MCF 10A (cell line): ENCODE data around the gene OSM. TPM values are rescaled to one million over a fixed set of nuclear protein-coding genes. Genes with fewer than 3 reads are reported as not detected.

Experiments used
- BruUV-seq: library from RNA; stranded (reverse); fragments of 400-500 nt; replicated peaks from 2 replicates; lab custom pipeline; 2021; lab: Mats Ljungman, UMichigan
- CTCF ChIA-PET: fragments of 300-600 bp; sonication (Branson Sonifier 250); formaldehyde crosslinking; extraction: SDS; loops from one replicate; lab custom pipeline; 2021; ENCODE audit warnings: antibody characterized with exemption, inconsistent platforms; lab: Yijun Ruan, JAX
- POLR2A ChIA-PET: fragments of 300-600, 350-650 bp; sonication (Branson Sonifier 250); formaldehyde crosslinking; extraction: SDS; loops from one replicate; lab custom pipeline; 2020; ENCODE audit warnings: antibody characterized with exemption, inconsistent platforms; lab: Yijun Ruan, JAX
- DNase-seq: peaks from one replicate; pipeline ENCODE4 v3.0.0-alpha.2; 2018; ENCODE audit not compliant: unreplicated experiment
- H3K27ac Mint-ChIP-seq: one replicate; pipeline ENCODE4 v1.8.0; 2022; ENCODE audit warnings: mild to moderate bottlenecking, low read depth, mixed read lengths; ENCODE audit not compliant: unreplicated experiment
- H3K27me3 Mint-ChIP-seq: one replicate; pipeline ENCODE4 v1.8.0; 2022; ENCODE audit warnings: mixed read lengths; ENCODE audit not compliant: insufficient read depth, unreplicated experiment
- H3K36me3 Mint-ChIP-seq: one replicate; pipeline ENCODE4 v1.8.0; 2022; ENCODE audit warnings: mild to moderate bottlenecking, moderate library complexity, mixed read lengths; ENCODE audit not compliant: insufficient read depth, unreplicated experiment
- H3K4me1 Mint-ChIP-seq: one replicate; pipeline ENCODE4 v1.8.0; 2022; ENCODE audit warnings: mixed read lengths; ENCODE audit not compliant: insufficient read depth, unreplicated experiment
- H3K4me3 Mint-ChIP-seq: one replicate; pipeline ENCODE4 v1.8.0; 2022; ENCODE audit warnings: mild to moderate bottlenecking, moderate library complexity, mixed read lengths; ENCODE audit not compliant: unreplicated experiment
- H3K9me3 Mint-ChIP-seq: one replicate; pipeline ENCODE4 v1.8.0; 2022; ENCODE audit warnings: mixed read lengths; ENCODE audit not compliant: unreplicated experiment
- CTCF ChIP-seq: fragments of 200-600 bp; IDR thresholded peaks from one replicate; pipeline ENCODE4 v1.8.0; 2022; ENCODE audit warnings: antibody characterized with exemption, mild to moderate bottlenecking; ENCODE audit not compliant: unreplicated experiment
- intact Hi-C: fragments of 100-400 bp; cut with micrococcal nuclease; formaldehyde crosslinking; loops from 2 replicates; pipeline ENCODE4 v1.14.1; 2022
- total RNA-seq: library from RNA; stranded (reverse); gene quantifications from 2 replicates; pipeline ENCODE4 v1.2.3, GENCODE V29; 2022

Gene OSM
- total RNA-seq, 1 experiment from 2014 or later: not detected

GRCh38 chr22:30228509-30229359 lies 37.9 kb downstream of the OSM start:
- POLR2A ChIA-PET: interaction anchor here (0.5 to 1.2 kb wide), 7 partner anchors 16 to 312 kb away, joined by 3 to 5 read pairs (median 3); no protein-coding TSS in a partner anchor
- no TSS peak for BruUV-seq
- peak; percentile 75 for DNase-seq
- TF ChIP-seq CTCF: no peak
- intact Hi-C loops: no loop called here
- peaks cover 6% of the 10 kb centered on the region for H3K9me3 Mint-ChIP-seq
- no peaks in the 10 kb centered on the region for H3K36me3 Mint-ChIP-seq
- H3K4me3 Mint-ChIP-seq: no peak overlapping the region
- no peaks in the 10 kb centered on the region for H3K27me3 Mint-ChIP-seq
- peak overlapping the region; percentile 10 for H3K27ac Mint-ChIP-seq
- CTCF ChIA-PET: interaction anchor here (0.6 to 1.2 kb wide), 7 partner anchors 13 to 231 kb away, joined by 3 to 5 read pairs (median 4); no protein-coding TSS in a partner anchor
- peaks cover 20% of the 10 kb centered on the region for H3K4me1 Mint-ChIP-seq

GRCh38 chr22:30227438-30228228 lies 39.0 kb downstream of the OSM start:
- H3K4me1 Mint-ChIP-seq: peaks cover 20% of the 10 kb centered on the region
- DNase-seq: no peak
- no peak overlapping the region for H3K27ac Mint-ChIP-seq
- intact Hi-C loops: no loop called here
- peaks cover 6% of the 10 kb centered on the region for H3K9me3 Mint-ChIP-seq
- no peaks in the 10 kb centered on the region for H3K36me3 Mint-ChIP-seq
- H3K27me3 Mint-ChIP-seq: no peaks in the 10 kb centered on the region
- no peak overlapping the region for H3K4me3 Mint-ChIP-seq
- CTCF ChIA-PET: interaction anchor here (0.6 to 1.2 kb wide), 5 partner anchors 14 to 199 kb away, joined by 3 to 5 read pairs (median 4); no protein-coding TSS in a partner anchor
- TF ChIP-seq CTCF: no peak
- no TSS peak for BruUV-seq
- POLR2A ChIA-PET: interaction anchor here (0.5 to 1.2 kb wide), 9 partner anchors 13 to 42 kb away, joined by 3 to 5 read pairs (median 3); no protein-coding TSS in a partner anchor

GRCh38 chr22:30226192-30226832 lies 40.3 kb downstream of the OSM start:
- no peaks in the 10 kb centered on the region for H3K36me3 Mint-ChIP-seq
- intact Hi-C loops: no loop called here
- no peak for TF ChIP-seq CTCF
- no TSS peak for BruUV-seq
- peak overlapping the region; percentile 7 for H3K27ac Mint-ChIP-seq
- CTCF ChIA-PET: interaction anchor here (1.0 kb wide), 1 partner anchor 200 kb away, joined by 4 read pairs; no protein-coding TSS in a partner anchor
- H3K4me1 Mint-ChIP-seq: peaks cover 20% of the 10 kb centered on the region
- no peak overlapping the region for H3K4me3 Mint-ChIP-seq
- no peaks in the 10 kb centered on the region for H3K27me3 Mint-ChIP-seq
- POLR2A ChIA-PET: interaction anchor here (1.0 kb wide), 2 partner anchors 12 to 22 kb away, joined by 3 to 4 read pairs; no protein-coding TSS in a partner anchor
- H3K9me3 Mint-ChIP-seq: peaks cover 6% of the 10 kb centered on the region
- peak; percentile 57 for DNase-seq
